Stomach (tissue), 9 donors: Measurements from ENCODE around the gene UBE2J1. TPM values are rescaled to one million over a fixed set of nuclear protein-coding genes. Genes with fewer than 3 reads are reported as not detected.
A peak's percentile ranks its signal among the peaks of the same experiment; 100 is the strongest.

ENCODE experiments used
- DNase-seq, 2 donors: peaks; one replicate each; pipeline versions ENCODE4 v3.0.0 to v3.0.0-alpha.2; 2013 to 2019
- H3K27ac ChIP-seq, 5 donors: fragments of 200-600 bp in 4 of 5; sonication (generic) in 4 of 5; one replicate each; pipeline ENCODE4 v1.5.1; 2013 to 2019; ENCODE audit warnings: mild to moderate bottlenecking in 1 of 5, moderate library complexity in 1 of 5
- H3K27me3 ChIP-seq, 3 donors: fragments of 200-600 bp; sonication (generic); one replicate each; pipeline ENCODE4 v1.5.1; 2017 to 2019; ENCODE audit warnings: mixed run types in 1 of 3
- H3K36me3 ChIP-seq, 4 donors: fragments of 200-600 bp; sonication (generic); 1 replicate in 3 of 4; 2 replicates in 1 of 4; pipeline ENCODE4 v1.5.1; 2016 to 2019
- H3K4me1 ChIP-seq, 4 donors: fragments of 200-600 bp; sonication (generic); one replicate each; pipeline ENCODE4 v1.5.1; 2016 to 2019
- H3K4me3 ChIP-seq, 4 donors: fragments of 200-600 bp; sonication (generic) in 3 of 4; one replicate each; pipeline ENCODE4 v1.5.1; 2016 to 2019; ENCODE audit warnings: mild to moderate bottlenecking in 1 of 4
- H3K9me3 ChIP-seq, 4 donors: fragments of 200-600 bp; sonication (generic); one replicate each; pipeline ENCODE4 v1.5.1; 2016 to 2019
- CTCF ChIP-seq, 7 experiments: fragments of 450-650 bp in 4 of 7; fragments of 200-600 bp in 3 of 7; sonication (generic) in 3 of 7; IDR thresholded peaks; one replicate each; pipeline ENCODE4 v1.5.1; 2016 to 2019; ENCODE audit warnings: antibody characterized with exemption in 7 of 7, control low read depth in 2 of 7, mild to moderate bottlenecking in 1 of 7
- EP300 ChIP-seq: sonication (generic); formaldehyde crosslinking; IDR thresholded peaks from one replicate; pipeline ENCODE4 v1.6.1; 2017; ENCODE audit warnings: antibody characterized with exemption
- POLR2A ChIP-seq, 4 donors: fragments of 450-650 bp; IDR thresholded peaks; one replicate each; pipeline ENCODE4 v1.6.1; 2016; ENCODE audit warnings: antibody characterized with exemption in 4 of 4, control low read depth in 2 of 4, mild to moderate bottlenecking in 1 of 4, moderate library complexity in 1 of 4
- POLR2AphosphoS5 ChIP-seq, 3 donors: sonication (generic); formaldehyde crosslinking; IDR thresholded peaks; one replicate each; pipeline ENCODE4 v1.6.1; 2016; ENCODE audit warnings: antibody characterized with exemption in 3 of 3
- WGBS, 5 donors: extraction: QIAGEN DNeasy Blood & Tissue Kit in 3 of 5; methylation state at CpG; one replicate each; pipeline versions ENCODE4 v1.1.5 to v1.1.7; 2013 to 2018; 5-methylcytosine and 5-hydroxymethylcytosine counted together
- intact Hi-C: fragments of 100-400 bp; cut with DNase I; formaldehyde crosslinking; loops from one replicate; pipeline ENCODE4 v1.15.1; 2023; ENCODE audit warnings: low total_unique reads
- polyA plus RNA-seq, 3 donors: library from polyadenylated mRNA; stranded (reverse); fragments of 200-250 nt; gene quantifications; one replicate each; pipeline ENCODE4 v1.2.3, GENCODE V29; 2013
- total RNA-seq, 5 donors: library from RNA; depleted of rRNA; stranded (reverse); fragments of >200 nt; gene quantifications; one replicate each; pipeline versions ENCODE4 v1.1.0 to v1.2.3, GENCODE V29; 2014 to 2016
- donor health status: healthy with polysubstance abuse.
- donor health status: Bipolar disorder and iron deficiency.
- donor health status: healthy.

The UBE2J1 gene
- total and polyA plus RNA-seq, 8 donors, result 5.2 to 58.6 (median 24.0) TPM

DNA sequence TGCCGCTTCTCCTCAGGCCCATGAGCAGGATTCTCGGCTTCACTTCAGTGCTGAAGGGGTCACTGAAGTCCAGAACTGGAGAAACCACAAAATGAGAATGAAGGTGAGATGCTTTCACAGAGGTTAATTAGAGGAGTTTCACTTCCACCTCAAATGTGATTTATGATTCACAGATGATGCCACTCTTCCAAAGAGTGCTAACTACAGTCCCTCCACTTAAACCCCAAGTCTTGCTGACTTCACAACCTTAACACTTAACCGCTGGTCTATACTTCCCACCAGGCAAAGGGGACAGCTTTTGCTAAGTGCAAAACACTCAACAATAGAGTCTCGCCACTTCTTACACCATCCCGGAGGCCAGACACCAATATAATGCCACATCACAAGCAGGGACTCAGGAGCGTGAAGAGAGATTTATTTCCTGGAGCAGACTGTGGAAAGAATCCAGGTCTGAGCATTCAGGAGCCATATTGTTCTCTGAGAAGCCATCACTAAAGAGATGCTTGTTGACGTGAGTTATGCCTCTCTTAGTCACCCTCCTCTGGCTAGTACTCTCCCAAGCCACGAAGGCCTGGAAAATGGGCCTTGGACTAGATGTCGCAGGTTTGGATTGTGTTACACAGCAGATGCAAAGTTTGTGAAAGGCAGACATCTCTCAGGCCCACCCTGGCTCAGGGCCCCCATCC lies 35.1 kb upstream of the UBE2J1 start:
- WGBS, 5 donors, result 86 to 97% (median 91%) methylated on average over 9 of the region's 9 CpGs
- TF ChIP-seq CTCF (IDR thresholded peaks at IDR 0.05), result no peak
- no peak for TF ChIP-seq POLR2A (IDR thresholded peaks at IDR 0.05)
- TF ChIP-seq POLR2AphosphoS5 (IDR thresholded peaks at IDR 0.05), result no peak
- no peak for TF ChIP-seq EP300
- intact Hi-C loops, result no loop called here
- DNase-seq, result no peak
- H3K9me3 ChIP-seq, result no peaks in the 10 kb centered on the region
- H3K36me3 ChIP-seq, result no peaks in the 10 kb centered on the region
- H3K27ac ChIP-seq, result no peak overlapping the region
- no peaks in the 10 kb centered on the region for H3K4me1 ChIP-seq
- H3K4me3 ChIP-seq, result no peak overlapping the region
- no peaks in the 10 kb centered on the region for H3K27me3 ChIP-seq

DNA sequence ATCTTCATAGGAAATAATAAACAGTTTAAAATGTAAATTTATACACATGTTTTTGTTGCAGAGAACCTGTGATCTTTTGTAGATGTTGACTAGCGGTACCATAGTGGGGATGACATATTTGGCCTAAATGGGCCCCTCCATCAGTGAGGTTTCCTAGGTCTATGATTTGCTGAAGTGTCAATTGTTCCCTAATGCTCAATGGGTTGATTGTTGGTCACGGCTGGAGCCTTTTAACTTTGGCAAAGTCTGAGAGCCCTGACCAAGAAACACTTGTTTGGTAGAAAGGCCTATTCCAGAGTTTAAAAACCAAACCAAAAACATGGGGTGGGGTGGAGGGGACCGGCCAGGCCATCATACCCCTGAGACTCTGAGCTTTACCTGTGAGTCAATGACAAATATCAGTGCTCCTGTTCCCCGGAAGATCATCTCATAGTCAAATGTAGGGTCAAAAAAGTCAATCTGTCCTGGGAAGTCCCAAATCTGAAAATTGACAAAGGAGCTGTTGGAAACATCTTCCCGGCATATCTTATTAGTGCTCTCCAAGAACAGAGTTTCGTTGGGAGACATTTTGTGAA lies 34.5 kb upstream of the UBE2J1 start:
- TF ChIP-seq POLR2AphosphoS5 (IDR thresholded peaks at IDR 0.05), result no peak
- no peak for TF ChIP-seq EP300
- Histone ChIP-seq H3K36me3 (no peaks in the 10 kb centered on the region), H3K27me3 (no peaks in the 10 kb centered on the region), H3K4me1 (no peaks in the 10 kb centered on the region), H3K4me3 (no peak overlapping the region), H3K9me3 (no peaks in the 10 kb centered on the region), H3K27ac (no peak overlapping the region)
- 89 to 96% (median 95%) methylated on average over 6 of the region's 6 CpGs for WGBS, 5 donors
- intact Hi-C loops, result no loop called here
- DNase-seq, result no peak

DNA sequence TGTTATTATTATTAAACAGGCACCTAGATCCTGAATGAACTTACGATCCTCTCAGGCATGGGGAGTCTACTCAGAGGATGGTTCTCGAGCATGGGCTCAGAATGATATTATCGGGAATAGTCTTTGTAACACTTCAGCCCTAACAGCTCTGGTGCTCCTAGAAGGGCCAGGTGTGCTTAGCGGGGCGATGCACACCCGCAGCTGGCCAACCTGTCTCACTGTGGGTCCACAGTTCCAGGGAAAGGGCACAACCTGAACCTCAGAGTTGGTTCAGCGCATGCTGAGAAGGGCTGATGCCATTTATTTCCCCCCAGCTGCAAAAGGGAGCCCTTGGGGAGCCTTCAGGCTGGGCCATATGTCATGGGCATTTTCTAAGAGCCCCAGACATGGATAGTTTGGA lies 33.3 kb upstream of the UBE2J1 start:
- WGBS, 5 donors, result 84 to 97% (median 95%) methylated on average over 6 to 7 of the region's 7 CpGs
- Histone ChIP-seq H3K4me3 (no peak overlapping the region), H3K27me3 (no peaks in the 10 kb centered on the region), H3K27ac (no peak overlapping the region), H3K36me3 (no peaks in the 10 kb centered on the region), H3K9me3 (no peaks in the 10 kb centered on the region), H3K4me1 (no peaks in the 10 kb centered on the region)
- DNase-seq, result no peak
- TF ChIP-seq POLR2AphosphoS5 (IDR thresholded peaks at IDR 0.05) (no peak), POLR2A (IDR thresholded peaks at IDR 0.05) (no peak), CTCF (IDR thresholded peaks at IDR 0.05) (no peak), EP300 (no peak)
- intact Hi-C loops, result no loop called here

- H3K36me3 ChIP-seq, result no peaks in the 10 kb centered on the region
- WGBS, 5 donors, result 62 to 72% (median 67%) methylated on average over 5 of the region's 5 CpGs
- H3K4me3 ChIP-seq, result no peak overlapping the region
- no peak for TF ChIP-seq EP300
- no peak for TF ChIP-seq POLR2AphosphoS5 (IDR thresholded peaks at IDR 0.05)
- no peak for TF ChIP-seq CTCF (IDR thresholded peaks at IDR 0.05)
- no peak for TF ChIP-seq POLR2A (IDR thresholded peaks at IDR 0.05)
- no peaks in the 10 kb centered on the region for H3K9me3 ChIP-seq
- intact Hi-C loops, result no loop called here
- H3K27ac ChIP-seq, result no peak overlapping the region
- no peaks in the 10 kb centered on the region for H3K27me3 ChIP-seq
- peak in 1 of 2 donors; percentile 12 for DNase-seq
- no peaks in the 10 kb centered on the region for H3K4me1 ChIP-seq
Observed at GRCh38 chr6:89385156-89385667, 32.7 kb upstream of the UBE2J1 start.

- no peak for DNase-seq
- no peak for TF ChIP-seq POLR2AphosphoS5 (IDR thresholded peaks at IDR 0.05)
- no peak for TF ChIP-seq POLR2A (IDR thresholded peaks at IDR 0.05)
- TF ChIP-seq CTCF (IDR thresholded peaks at IDR 0.05), result no peak
- no peak for TF ChIP-seq EP300
- intact Hi-C loops, result no loop called here
- no peaks in the 10 kb centered on the region for H3K9me3 ChIP-seq
- H3K4me1 ChIP-seq, result peaks cover 0 to under 1% (median 0%) of the 10 kb centered on the region in 4 donors
- no peak overlapping the region for H3K4me3 ChIP-seq
- no peaks in the 10 kb centered on the region for H3K36me3 ChIP-seq
- 66 to 85% (median 83%) methylated on average over 2 of the region's 2 CpGs for WGBS, 5 donors
- no peaks in the 10 kb centered on the region for H3K27me3 ChIP-seq
- no peak overlapping the region for H3K27ac ChIP-seq
Observed at GRCh38 chr6:89381031-89381430, 28.5 kb upstream of the UBE2J1 start.
